ENCODE measurements around the gene CHPF. TPM values are rescaled to one million over a fixed set of nuclear protein-coding genes. Genes with fewer than 3 reads are reported as not detected.
A peak's percentile ranks its signal among the peaks of the same experiment; 100 is the strongest.

The CHPF gene
- total RNA-seq, 2 experiments from 2014 or later, result 6.5 to 7.1 TPM

DNA sequence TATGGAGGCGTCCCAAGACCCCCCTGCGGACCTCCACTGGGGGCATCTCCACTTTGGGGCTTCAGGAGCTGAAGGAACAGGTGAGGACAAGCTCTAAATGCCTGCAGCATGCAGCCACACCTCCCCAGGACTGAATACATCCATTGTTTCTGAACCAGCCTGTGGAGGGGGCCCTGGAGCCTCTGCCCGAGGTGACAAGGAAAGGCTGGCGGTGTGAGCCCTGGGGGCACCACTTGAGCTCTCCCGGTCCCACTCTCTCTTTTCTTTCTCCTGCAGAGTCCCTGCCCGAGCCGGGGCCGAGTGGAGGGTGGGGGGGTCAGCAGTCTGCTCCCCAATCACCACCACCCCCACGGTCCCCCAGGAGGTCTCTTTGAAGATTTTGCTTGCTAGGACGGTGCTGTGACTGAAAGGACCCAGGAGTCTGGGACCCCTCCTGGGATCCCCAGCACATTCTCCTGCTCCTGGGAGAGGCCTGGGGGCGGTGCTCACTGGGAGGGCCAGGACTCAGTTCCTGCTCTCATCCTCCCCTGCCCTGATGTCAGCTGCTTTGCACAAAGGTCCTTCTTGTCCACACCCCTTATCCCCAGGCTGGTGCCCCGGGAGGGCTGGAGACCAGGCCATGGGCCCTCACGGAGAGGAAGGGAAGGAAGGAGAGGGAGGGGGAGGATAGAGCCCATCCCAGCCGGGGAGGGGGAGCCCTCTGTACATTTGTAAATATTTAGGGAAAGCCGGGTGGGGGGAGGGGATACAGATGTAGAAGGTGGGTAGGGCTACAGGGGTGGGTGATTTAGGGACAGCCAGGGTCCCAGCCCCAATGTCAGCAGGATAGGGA is 5.7 kb downstream of the CHPF start:
- H3K9me3 Mint-ChIP-seq, result no peaks in the 10 kb centered on the region
- no peak overlapping the region for H3K27ac Mint-ChIP-seq
- H3K4me1 ChIP-seq (ENCODE audit: insufficient read depth, low read length), result peaks cover 20% of the 10 kb centered on the region
- no peaks in the 10 kb centered on the region for H3K36me3 ChIP-seq (ENCODE audit: insufficient read depth, low read length)
- ATAC-seq (ENCODE audit: poor library complexity) (no peak), DNase-seq (peak in 1 of 14 experiments; percentile 5)
- H3K36me3 Mint-ChIP-seq (ENCODE audit: low read depth), result peaks cover 6% of the 10 kb centered on the region
- H3K4me3 Mint-ChIP-seq, result no peak overlapping the region
- H3K4me1 Mint-ChIP-seq (ENCODE audit: low read depth), result peaks cover 12% of the 10 kb centered on the region
- peaks cover 14% of the 10 kb centered on the region for H3K27me3 Mint-ChIP-seq
- no peak overlapping the region for H3K4me3 ChIP-seq (ENCODE audit: low read length)
- peaks cover 0 to 2% of the 10 kb centered on the region in 2 experiments for H3K27me3 ChIP-seq (ENCODE audit: control insufficient read depth in 1 of 2, insufficient read depth in 2 of 2, low read length in 2 of 2)
- H3K27ac ChIP-seq (ENCODE audit: low read depth in 1 of 2, low read length in 2 of 2), result no peak overlapping the region
- H3K9me3 ChIP-seq (ENCODE audit: control insufficient read depth in 1 of 2, insufficient read depth in 1 of 2, low read length in 2 of 2), result no peaks in the 10 kb centered on the region
- POLR2A ChIA-PET, result no interaction called here
- TF ChIP-seq, protein P1, sequence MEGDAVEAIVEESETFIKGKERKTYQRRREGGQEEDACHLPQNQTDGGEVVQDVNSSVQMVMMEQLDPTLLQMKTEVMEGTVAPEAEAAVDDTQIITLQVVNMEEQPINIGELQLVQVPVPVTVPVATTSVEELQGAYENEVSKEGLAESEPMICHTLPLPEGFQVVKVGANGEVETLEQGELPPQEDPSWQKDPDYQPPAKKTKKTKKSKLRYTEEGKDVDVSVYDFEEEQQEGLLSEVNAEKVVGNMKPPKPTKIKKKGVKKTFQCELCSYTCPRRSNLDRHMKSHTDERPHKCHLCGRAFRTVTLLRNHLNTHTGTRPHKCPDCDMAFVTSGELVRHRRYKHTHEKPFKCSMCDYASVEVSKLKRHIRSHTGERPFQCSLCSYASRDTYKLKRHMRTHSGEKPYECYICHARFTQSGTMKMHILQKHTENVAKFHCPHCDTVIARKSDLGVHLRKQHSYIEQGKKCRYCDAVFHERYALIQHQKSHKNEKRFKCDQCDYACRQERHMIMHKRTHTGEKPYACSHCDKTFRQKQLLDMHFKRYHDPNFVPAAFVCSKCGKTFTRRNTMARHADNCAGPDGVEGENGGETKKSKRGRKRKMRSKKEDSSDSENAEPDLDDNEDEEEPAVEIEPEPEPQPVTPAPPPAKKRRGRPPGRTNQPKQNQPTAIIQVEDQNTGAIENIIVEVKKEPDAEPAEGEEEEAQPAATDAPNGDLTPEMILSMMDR (IDR thresholded peaks at IDR 0.05), result no peak
- intact Hi-C loops (cut with DNase I, micrococcal nuclease), result no loop called here
- CTCF ChIA-PET, result no interaction called here

DNA sequence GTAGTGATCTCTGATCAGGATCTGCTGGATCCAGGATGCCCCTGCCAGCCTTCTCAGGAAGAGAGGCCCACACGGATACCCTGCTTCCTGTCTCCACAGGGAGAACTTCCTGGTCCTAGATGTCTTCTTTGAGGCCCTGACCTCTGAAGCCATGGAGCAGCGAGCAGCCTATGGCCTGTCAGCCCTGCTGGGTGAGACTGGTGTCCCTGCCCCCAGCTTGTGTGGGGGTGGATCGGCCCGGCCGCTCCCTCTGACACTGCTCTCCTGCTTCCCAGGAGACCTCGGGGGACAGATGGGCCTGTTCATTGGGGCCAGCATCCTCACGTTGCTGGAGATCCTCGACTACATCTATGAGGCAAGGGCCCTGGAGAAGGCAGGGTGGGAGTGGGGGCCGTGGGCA is 6.6 kb downstream of the CHPF start:
- Histone ChIP-seq H3K27ac (ENCODE audit: low read depth in 1 of 2, low read length in 2 of 2) (no peak overlapping the region), H3K9me3 (ENCODE audit: control insufficient read depth in 1 of 2, insufficient read depth in 1 of 2, low read length in 2 of 2) (peaks cover 0 to 3% of the 10 kb centered on the region in 2 experiments), H3K27me3 (ENCODE audit: control insufficient read depth in 1 of 2, insufficient read depth in 2 of 2, low read length in 2 of 2) (peaks cover 0 to 4% of the 10 kb centered on the region in 2 experiments), H3K36me3 (ENCODE audit: insufficient read depth, low read length) (no peaks in the 10 kb centered on the region), H3K4me1 (ENCODE audit: insufficient read depth, low read length) (peaks cover 10% of the 10 kb centered on the region), H3K4me3 (ENCODE audit: low read length) (no peak overlapping the region)
- Mint-ChIP-seq H3K27ac (no peak overlapping the region), H3K36me3 (ENCODE audit: low read depth) (peaks cover 6% of the 10 kb centered on the region), H3K4me3 (no peak overlapping the region), H3K27me3 (peaks cover 18% of the 10 kb centered on the region), H3K4me1 (ENCODE audit: low read depth) (peaks cover 3% of the 10 kb centered on the region), H3K9me3 (no peaks in the 10 kb centered on the region)
- intact Hi-C loops (cut with DNase I, micrococcal nuclease), result no loop called here
- POLR2A ChIA-PET, result no interaction called here
- TF ChIP-seq, protein P1 (IDR thresholded peaks at IDR 0.05), result no peak
- ATAC-seq (ENCODE audit: poor library complexity), result no peak
- CTCF ChIA-PET, result no interaction called here
- no peak for DNase-seq

DNA sequence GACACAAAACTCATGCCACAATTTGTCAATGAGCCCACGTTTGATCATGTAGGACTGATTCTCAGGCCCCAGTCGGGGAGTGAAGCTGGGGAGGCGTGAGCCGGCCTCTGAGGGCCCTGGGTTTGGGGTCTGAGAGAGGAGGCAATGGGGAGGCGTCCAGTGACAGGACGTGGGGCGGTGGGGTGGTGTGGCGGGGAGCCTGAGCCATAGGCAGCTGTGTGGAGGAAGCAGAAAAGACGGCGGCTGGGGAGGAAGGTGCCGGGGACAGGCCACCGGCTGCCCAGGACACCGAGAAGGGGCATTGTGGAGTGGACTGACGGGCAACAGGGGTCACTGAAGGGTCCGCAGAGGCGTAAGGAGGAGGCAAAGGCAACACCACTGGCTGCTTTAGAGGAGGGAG is 7.2 kb downstream of the CHPF start:
- no peak overlapping the region for H3K27ac ChIP-seq (ENCODE audit: low read depth in 1 of 2, low read length in 2 of 2)
- H3K4me1 ChIP-seq (ENCODE audit: insufficient read depth, low read length), result peaks cover 5% of the 10 kb centered on the region
- no peaks in the 10 kb centered on the region for H3K4me1 Mint-ChIP-seq (ENCODE audit: low read depth)
- no peak overlapping the region for H3K4me3 ChIP-seq (ENCODE audit: low read length)
- intact Hi-C loops (cut with DNase I, micrococcal nuclease), result no loop called here
- no peaks in the 10 kb centered on the region for H3K36me3 ChIP-seq (ENCODE audit: insufficient read depth, low read length)
- H3K27me3 Mint-ChIP-seq, result peaks cover 22% of the 10 kb centered on the region
- TF ChIP-seq, protein P1 (IDR thresholded peaks at IDR 0.05), result no peak
- CTCF ChIA-PET, result no interaction called here
- H3K27me3 ChIP-seq (ENCODE audit: control insufficient read depth in 1 of 2, insufficient read depth in 2 of 2, low read length in 2 of 2), result peaks cover 0 to 4% of the 10 kb centered on the region in 2 experiments
- no peak overlapping the region for H3K4me3 Mint-ChIP-seq
- no peaks in the 10 kb centered on the region for H3K9me3 Mint-ChIP-seq
- no peak overlapping the region for H3K27ac Mint-ChIP-seq
- DNase-seq (no peak), ATAC-seq (ENCODE audit: poor library complexity) (no peak)
- POLR2A ChIA-PET, result no interaction called here
- H3K9me3 ChIP-seq (ENCODE audit: control insufficient read depth in 1 of 2, insufficient read depth in 1 of 2, low read length in 2 of 2), result peaks cover 0 to 3% of the 10 kb centered on the region in 2 experiments
- H3K36me3 Mint-ChIP-seq (ENCODE audit: low read depth), result peaks cover 6% of the 10 kb centered on the region

Measured in CD4-positive, alpha-beta T cell (primary cell).